HG02798 (cell line): ENCODE measurements around the gene MBP.

Experiments
- ATAC-seq: cut with Tn5 transposase; IDR thresholded peaks from one replicate; pipeline ENCODE4 v1.9.1; 2021; ENCODE audit warnings: mild to moderate bottlenecking; ENCODE audit not compliant: unreplicated experiment, poor library complexity

MBP gene

DNA sequence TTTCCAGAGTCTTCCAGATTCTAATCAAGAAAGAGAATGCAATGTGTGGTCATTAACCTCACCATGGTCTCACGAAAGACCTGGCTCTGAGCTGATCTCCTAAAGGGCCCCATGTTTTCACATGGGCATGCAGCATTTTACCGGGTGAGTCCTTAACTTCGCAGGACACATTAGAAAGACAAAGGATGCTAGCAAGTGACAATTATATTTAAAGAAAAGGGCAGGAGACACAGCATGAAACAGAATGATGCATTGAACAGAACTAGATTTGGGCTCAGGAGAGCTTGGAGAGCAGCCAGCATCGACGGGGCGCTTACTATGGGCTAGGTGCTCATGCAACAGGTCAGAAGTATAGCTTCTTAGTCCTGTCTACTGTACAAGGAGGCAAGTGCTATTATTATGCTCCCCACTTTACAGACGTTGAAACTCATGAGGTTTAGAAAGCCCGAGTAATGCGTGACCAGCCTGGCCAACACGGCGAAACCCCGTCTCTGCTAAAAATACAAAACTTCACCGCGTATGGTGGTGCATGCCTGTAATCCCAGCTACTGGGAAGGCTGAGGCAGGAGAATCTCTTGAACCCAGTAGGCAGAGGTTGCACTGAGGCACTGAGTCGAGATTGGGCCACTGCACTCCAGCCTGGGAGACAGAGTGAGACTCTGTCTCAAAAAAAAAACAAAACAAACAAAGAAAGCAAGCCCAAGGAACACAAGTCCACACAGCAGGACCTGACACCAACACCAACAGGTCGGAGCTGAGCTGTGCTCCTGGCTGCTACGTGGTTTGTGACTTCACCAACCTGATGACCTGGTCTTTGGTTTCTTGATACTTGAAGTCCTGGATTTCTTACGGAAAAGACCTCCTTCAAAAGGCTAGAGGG, 16.1 kb downstream of the MBP start:
- no peak for ATAC-seq

DNA sequence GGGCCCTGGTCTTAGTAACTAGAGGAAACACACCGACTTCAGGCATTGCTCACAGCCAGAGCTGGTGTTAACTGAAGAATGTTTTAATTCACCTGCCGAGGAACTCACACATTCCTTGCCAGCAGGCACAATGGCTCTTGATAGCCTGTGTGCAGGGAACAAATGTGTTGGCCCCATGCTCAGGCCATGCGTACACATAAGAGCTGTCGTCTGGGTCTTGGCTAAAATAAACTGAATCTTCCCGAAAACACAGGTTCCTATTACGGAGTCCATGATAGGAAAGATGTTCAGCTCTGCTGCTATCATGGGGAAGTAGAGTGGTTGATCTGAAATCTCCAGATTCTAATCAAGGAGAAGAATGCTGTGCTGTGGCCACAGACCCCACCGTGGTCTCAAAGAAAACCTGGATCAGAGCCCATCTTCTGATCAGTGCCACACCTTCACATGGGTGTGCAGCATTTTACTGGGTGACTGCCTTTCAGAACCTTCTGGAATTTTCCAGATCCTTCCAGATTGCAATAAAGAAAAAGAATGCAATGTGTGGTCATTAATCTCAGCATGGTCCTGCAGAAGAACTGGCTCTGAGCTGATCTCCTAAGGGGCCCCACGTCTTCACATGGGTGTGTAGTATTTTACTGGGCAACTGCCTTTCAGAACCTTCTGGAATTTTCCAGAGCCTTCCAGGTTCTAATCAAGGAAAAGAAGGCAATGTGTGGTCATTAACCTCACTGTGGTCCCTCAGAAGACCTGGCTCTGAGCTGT, 17.2 kb downstream of the MBP start:
- ATAC-seq = peak; percentile 2

DNA sequence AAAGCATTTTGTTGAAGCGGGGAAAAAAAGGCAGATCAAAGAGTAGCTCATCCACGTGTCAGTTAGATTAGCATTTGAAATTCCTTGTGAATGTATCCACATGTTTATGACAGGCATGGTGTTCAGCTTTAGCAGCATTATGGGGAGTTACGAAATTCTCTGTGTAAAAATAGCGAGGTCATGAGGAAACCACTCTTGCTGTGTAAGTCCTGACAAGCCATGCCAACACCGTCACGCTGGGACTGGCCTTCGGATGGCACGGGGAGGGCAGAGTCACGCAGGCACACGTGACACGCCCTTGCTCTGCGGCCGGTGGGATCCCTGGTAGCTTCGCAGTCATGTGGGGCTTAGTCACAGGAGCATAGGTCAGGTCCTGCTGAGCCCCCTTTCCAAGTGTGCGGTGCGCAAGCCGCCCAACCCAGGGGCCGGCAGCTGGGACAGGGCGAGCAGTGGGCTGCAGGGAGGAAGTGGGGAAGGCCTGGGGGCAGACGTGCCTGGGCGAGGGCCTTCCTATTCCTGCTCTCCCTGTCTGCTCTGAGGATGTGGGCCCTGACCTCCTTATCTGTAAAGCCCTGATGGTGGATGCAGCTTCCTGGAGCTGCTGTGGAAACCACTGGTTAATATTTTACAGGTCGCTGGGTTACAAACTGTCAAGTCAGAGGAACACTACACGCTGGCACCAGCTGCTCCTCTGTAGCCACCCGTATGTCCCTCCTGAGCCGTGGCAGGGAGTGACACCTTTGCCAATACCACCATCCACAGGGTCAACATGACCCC, 18.0 kb downstream of the MBP start:
- peak; percentile 91 for ATAC-seq

DNA sequence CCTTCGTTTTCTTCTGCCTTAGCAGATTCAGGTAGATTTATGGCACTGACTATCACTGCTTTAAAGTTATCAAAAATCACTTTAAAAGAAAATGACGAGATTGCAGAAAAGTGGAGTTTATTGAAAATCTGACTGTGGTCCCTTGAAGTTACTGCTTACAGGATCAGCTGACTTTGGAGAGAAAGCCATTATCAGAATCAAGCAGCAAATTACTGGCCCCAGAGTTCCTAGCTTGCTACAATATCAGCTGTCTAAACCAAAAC, 18.5 kb downstream of the MBP start:
- no peak for ATAC-seq

DNA sequence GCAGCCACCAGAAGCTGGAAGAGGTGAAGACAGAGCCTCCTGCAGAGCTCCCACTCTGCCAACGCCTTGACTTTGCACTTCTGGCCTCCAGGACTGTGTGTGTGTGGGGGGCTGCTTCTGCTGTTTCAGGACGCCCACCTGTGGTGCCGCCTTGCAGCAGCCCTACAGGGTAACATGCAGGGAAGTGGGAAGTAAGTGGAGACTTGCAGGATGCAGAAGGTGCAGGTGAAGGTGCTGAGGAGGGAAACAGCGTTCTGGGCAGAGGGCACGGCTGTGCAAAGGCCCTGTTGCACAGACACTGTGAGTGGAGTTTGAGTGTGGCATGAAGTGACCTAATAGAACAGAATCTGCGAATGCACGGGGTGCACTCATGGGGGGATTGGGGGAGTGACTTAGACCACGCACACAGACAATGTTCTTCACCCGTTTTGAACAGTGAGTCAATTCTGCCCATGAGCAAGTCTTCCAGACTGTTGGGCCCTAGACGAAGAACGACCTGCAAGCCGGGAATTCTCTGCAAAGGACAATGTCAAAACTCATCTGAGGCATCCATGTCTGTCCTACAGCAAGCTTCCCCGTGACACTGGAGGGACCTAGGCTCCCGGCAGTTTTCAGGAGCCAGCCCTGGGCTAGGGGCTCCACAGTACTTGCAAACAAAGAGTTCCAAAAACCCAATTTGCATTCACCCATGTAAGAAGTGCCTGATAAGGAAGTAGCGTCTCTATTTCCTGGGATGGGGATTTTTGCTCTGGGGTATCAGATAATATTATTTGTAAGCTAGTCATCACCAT, 19.0 kb downstream of the MBP start:
- no peak for ATAC-seq

DNA sequence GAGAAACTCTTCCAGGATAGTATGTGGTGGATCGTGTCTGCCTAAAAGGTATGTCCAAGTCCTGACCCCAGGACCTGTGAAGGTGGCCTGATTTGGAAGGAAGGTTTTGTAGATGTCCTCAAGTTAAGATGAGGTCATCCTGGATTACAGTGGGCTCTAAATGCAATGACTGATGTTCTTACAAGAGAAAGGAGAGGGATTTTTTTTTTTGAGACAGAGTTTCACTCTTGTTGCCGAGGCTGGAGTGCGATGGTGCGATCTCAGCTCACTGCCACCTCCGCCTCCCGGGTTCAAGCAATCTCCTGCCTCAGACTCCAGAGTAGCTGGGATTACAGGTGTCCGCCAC, 19.9 kb downstream of the MBP start:
- no peak for ATAC-seq

DNA sequence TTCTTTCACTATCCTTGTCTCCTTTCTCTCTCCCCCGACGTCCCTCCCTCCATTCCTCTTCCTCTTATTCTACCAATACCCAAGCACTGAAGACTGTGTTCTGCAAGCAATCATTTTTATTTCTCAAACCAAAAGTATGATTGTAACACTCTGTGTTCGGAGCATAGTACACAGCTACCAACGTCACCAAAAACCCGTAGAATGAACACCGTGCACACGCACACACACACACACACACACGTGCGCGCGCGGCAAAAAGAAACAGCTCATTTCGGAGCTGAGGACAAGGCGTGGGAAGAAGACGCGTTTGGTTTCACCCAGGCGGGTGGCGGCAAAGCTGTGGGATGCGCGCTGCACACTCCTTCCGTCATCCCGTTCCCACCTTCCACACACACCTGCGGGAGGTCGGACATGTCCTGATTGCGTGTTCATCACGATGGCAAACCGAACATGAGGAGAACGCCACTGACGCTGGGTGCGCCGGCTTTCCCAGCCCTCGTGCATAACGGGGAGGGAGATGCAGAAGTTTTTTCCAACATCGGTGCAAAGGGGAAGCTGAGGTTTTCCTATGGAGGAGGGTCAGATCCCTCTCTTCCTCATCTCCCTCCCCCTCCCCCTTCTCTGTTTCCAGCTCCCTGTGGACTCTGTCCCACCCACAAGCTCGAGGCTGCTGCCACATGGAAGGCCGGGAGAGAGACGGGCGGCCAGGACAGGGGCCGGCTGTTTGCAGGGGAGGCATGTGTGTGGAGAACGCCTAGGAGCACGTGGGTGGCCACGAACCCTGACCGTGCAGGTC, 20.4 kb downstream of the MBP start:
- ATAC-seq = no peak

DNA sequence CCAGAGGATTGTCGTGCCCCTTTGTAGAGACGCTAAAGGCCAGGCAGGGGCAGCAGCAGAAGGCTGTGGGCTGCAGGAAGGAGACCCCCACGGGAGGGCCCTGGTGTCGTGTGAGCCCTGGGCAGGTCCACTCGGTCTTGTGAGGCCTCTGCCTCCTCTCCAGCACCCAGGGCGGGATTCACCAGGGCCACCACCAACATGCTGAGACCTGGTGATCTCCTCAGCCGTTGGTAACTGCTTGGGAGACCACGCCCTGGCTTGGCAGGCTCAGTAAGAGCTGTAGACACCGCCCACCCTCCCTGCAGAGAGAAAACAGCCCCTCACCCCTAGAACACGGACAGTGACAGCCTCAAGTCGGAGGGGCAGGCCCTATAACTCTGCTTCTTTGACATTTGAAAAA, 21.1 kb downstream of the MBP start:
- ATAC-seq = no peak

DNA sequence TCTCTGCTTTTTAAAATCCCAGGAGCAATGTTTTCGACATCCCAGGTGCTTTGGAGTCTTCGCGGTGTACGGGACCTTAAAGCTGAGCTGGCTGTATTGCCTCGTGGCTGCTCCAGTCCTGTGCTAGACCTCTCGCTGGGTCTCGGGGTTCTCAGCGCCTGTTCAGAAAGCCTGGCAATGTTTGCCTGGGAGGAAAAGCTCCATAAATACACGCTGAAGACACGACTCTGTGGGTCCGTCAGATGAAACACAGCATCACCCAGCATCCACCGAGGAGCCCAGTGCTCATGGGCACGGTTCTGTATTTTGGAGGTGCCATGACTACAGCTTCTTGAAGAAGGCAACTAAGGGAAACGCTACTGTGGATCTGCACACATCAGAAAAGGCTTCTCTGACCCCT, 21.6 kb downstream of the MBP start:
- no peak for ATAC-seq

DNA sequence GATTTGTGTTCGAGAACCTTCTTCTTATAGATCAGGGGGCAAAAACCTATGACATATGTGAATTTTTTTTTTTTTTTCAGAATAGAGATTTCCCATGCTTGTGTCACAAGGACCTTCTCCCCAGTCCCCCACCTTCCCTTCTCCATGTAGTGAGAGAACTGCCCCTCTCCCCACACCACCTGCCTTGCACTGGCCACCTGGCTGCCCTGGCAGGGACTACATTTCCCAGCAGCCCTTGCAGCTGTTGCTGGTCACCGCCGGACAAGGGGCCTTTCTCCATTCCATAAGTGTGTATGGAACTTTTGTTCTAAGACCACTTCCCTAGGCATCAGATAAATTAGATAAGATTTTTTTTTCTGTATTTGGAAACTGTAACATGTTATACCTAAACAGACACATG, 22.2 kb downstream of the MBP start:
- no peak for ATAC-seq

DNA sequence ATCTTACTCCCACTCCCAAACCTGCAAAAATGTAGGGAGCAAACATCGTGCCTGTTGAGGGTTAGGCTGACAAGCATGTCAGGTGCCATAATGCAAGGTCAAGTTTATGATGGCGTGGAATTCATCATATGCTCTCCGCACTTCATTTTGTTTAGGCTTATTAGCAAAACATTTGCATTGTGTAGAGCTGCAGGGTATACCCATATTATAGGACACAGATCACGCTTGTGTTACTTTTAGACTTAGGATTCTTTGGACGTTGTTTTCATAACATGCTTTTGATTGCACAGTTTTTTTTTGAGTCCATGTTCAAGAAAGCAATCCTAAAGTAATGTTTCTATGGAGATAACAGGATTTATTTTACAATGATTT, 22.9 kb downstream of the MBP start:
- ATAC-seq = no peak

DNA sequence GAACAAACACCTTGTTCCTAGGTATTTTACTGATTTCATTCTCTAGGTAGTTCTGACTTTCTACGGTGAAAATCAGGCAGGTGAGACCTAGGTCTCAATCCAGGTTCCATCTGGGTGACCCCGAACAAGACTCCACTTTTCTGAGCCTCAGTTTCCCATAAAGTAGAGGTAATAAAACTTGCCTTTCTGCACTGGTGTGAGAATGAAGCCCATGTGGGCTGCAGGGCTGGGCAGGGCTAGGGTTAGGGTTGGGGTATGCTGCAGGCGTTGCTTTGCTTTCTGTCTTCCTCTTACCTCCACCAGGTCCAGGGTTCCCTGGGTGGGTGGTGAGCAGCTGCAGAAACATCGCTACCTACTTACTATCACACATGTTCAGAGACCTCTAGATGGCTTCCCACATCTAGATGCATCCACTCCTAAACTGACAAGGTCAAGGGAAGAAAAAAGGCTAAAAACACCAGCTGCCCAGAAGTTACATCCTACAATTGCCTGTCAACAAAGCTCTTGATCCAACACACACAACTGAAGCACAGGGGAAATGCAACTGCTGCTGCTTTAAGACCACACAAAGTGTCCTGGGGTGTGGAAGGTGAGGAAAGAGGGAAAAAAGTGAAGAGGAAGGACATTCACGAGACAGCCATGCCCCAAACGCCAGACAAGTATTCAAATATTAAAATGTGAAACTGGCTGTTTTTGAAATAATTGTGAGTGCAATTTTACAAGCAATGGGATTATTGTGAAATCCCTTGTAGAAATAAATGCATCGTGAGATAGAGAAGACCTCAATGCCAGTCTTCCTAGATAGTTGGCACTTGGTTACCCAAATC, 23.5 kb downstream of the MBP start:
- ATAC-seq = no peak

DNA sequence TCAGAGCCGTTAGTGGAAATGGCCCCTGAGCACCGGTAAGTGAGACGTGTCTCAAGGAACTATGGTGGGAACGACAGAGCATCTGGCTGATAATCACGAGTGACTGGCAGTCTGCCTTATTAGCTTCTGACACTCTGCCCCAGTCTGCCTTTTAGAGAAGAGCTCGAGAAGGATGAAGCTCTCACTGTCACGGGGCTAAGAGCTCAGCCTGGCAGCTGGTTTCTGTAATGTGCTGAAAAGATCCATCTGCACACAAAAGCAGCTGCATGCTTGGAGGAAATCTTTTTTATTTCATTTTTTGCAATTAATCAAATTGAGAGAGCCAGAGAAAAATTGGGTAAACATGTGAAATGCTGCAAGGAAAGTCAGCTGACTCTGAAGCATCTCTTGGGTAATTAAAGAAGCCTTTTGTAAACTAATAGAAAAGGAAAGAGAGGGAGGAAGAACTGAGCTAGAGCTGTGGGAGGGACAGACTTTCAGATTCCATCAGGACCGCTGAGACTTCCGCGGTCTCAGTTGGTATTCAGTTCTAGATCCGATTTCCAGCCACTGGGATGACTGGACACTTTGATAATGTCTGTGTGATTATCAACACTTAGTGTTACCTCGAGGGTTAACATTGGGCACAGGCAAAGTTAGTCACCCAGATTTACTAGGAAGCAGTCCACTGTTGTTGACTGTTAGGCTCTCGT, 24.4 kb downstream of the MBP start:
- ATAC-seq = peak; percentile 66

DNA sequence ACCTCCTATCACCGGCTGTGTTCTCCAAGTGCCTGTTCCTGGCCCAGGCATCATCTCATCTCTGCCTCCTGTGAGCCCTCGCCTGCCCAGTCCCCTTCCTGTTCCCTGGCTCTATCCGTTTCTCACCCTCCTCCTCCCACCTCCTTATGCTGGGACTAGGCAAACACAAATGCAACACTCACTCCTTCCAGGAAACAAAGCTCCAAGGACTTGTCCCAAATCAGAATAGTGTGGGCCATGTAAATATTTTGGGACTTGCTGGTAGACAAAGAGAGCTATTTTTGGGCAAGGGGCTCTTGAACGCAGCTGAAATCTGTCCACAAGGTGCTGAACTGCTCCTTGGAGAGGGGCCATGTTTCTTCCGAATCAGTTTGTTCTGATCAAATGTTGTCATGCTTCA, 25.3 kb downstream of the MBP start:
- no peak for ATAC-seq

DNA sequence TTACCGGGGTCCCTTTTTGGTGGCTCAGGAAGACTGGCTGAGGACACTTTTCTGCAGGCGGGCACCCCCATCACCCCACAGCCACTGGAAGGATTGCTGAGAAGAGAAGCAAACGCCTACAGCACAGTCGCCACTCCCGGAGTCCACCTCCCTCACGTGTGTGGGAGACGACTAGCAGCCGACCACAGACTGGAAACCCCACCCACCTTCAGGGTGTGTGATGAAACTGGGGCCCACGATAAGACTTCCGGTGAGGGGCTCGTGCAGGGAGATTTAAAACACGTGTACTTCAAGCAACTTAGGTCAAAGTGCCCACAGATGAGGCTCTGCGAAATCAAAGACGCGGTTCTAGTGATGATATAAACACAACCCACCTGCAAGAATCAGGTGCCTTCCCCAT, 26.3 kb downstream of the MBP start:
- ATAC-seq = no peak

DNA sequence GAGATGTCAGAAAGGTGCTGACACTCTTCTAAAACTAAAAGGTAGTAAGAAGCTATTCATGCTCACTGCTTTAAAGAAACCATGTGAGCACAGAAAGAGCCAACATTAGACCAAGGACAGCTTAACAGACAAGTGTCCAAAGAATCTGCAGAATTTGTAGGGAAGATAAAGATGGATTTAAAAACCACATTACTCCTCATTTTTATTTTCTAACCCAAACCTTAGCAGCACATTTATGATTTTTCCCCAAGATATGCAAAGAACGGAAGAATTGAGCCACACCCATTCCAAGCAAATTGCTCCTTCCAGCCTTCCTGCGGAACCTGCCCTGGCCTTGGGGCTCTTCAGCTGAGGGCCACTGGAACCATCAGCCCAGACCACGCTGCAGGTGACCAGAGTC, 26.9 kb downstream of the MBP start:
- no peak for ATAC-seq

DNA sequence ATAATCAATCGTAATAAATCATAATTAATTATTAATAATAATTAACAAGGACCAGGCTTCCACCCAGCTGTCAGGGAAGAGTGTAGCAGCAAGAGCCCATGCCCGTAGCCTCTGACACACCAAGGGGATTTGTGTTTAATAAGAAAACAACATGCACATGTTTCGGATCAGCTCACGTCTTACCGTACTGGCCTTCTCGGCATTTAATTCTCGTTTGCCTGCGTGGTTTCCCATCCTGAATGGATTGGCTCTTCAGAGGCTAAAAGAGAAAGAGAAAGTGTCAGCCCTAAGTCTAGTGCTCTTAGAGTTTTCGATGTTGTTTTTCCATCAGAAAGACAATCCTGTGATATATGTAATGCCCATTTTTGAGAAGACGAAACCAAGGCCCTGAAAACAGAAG, 27.6 kb downstream of the MBP start:
- ATAC-seq = no peak

DNA sequence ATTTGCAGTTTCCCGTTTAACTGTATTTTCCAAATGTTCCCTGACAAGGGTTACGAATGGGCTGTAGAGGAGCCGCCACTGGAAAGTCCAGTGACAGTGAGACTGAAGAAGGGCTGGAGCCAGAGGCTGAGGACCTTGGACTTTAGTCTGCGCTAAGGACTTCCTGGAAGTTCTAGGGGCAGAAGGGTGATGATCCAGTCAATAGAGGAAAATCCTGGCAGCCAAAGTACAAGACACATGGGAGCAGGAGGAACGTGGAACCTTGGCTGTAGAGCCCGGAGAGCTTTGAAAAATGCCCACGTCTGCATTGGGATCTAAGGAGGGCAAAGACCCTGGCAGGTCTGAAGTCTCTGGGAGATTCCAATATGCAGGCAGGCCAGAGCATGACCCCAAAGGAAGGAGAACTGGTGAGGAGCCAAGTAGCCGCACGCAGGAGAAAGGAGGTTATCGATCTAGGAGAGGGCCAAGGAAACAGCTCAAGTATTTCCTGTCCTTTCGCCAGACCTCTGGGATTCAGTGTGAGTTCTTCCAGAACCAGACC, 28.5 kb downstream of the MBP start:
- ATAC-seq = no peak
